Smooth muscle cell of the brain vasculature (primary cell): ENCODE data around the gene ADAMTS20.
A peak's percentile ranks its signal among the peaks of the same experiment; 100 is the strongest.
"Not testable (repeated sequence)": the region's sequence is repeated elsewhere in the genome, so short reads cannot be mapped to it uniquely, and the experiment has no call there.

ENCODE experiments used
- DNase-seq: peaks from one replicate; pipeline ENCODE4 v3.0.0-alpha.2; 2012; ENCODE audit warnings: low read depth, low spot score

ADAMTS20 gene

GRCh38 chr12:43360001-43360400, 192.0 kb downstream of the ADAMTS20 start:
- DNase-seq: not testable (repeated sequence)

DNA sequence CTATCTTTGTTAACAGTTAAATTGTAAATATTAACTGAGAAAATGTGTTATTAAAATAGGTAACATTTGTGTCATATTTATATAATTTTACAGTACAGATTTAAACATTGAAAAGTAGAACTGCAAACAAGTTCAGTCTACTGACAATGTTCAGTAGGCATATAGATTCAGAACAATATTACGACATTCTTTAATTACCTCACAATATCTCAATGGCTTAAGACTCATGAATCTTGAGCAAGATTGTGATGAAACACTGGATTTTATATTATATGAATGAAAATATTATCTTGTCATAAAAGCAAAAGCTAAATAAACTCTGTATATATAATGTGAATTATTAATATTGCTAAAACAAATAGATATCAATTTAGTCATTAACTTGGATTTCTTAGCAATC, 194.9 kb downstream of the ADAMTS20 start:
- no peak for DNase-seq

DNA sequence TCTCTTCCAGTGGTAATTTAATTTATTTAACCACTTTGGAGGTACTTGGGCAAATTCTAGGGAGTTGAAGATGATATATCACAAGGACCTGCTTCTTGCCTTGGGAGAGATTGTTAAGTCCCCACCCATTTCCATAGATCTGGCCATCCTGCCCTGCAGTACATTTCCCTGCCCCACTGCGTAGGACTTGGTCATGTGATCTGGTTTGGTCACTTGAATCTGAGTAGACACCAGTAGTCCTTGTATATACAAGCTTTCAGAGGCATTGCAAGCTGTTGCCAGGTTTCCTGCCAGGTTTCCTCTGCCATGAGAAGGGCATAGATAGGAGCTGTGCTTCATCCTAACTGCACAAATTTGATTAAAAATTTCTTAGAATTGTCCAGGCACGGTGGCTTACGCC, 200.0 kb downstream of the ADAMTS20 start:
- DNase-seq: no peak

DNA sequence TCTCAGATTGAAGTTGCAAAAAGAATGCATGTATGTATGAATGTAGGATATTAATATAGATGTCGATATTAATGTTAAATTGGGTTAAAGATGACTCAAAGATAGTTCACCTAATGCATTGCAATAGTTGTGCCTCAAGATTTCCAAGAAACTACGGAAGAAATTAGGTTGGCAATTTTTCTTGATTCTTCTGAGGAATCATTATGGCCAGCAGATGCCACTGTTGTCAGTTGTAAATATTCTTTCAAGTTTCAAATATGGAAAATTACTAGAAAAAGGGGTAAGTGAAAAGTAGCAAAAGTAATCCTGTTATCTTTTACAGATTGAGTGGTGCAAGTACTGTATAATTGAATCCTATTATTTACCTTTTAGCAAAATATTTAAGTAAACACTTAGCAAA, 202.1 kb downstream of the ADAMTS20 start:
- no peak for DNase-seq

- no peak for DNase-seq
These were observed 203.8 kb downstream of the ADAMTS20 start for GRCh38 chr12:43348221-43348620.

DNA sequence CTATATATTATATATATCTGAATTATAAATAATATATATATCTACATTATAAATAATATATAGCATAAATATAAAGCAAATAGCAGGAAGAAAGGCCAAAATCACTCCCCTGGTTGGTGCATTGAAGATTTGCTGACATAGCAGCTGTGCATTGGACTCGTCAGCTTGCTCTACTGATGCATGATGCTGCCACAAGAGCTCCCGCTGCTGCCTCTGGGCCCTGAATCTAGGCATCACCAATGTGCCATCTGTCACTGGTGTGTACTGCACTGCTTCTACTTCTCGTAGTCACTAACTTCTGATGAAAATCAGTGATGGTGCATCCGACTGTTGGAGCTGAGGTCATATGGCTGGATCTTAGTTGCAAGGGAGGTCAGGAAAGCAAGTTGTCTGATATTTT, 205.0 kb downstream of the ADAMTS20 start:
- no peak for DNase-seq

DNA sequence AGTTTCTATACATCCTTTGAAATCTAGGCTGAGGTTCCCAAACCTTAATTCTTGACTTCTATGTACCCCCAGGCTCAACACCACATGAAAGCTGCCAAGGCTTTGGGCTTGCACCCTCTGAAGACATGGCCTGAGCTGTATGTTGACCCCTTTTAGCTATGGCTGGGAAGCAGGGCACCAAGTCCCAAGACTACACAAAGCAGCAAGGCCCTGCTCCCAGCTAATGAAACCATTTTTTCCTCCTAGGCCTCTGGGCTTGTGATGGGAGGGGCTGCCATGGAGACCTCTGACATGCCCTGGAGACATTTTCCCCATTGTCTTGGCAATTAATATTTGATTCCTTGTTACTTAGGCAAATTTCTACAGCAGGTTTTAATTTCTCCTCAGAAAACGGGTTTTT, 207.0 kb downstream of the ADAMTS20 start:
- no peak for DNase-seq

DNA sequence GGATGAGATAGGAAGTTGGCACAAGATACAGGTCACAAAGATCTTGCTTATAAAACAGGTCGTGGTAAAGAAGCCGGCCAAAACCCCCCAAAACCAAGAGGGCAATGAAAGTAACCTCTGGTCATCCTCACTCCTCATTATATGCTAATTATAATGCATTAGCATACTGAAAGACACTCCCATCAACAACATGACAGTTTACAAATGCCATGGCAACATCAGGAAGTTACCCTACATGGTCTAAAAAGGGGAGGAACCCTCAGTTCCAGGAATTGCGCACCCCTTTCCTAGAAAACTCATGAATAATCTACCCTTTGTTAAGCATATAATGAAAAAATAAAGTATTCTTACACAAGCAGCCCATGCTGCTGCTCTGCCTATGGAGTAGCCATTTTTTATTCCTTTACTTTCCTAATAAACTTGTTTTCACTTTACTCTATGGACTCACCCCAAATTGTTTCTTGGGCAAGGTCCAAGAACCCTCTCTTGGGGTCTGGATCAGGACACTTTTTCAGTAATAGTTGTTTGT, 210.2 kb downstream of the ADAMTS20 start:
- DNase-seq: not testable (repeated sequence)

DNA sequence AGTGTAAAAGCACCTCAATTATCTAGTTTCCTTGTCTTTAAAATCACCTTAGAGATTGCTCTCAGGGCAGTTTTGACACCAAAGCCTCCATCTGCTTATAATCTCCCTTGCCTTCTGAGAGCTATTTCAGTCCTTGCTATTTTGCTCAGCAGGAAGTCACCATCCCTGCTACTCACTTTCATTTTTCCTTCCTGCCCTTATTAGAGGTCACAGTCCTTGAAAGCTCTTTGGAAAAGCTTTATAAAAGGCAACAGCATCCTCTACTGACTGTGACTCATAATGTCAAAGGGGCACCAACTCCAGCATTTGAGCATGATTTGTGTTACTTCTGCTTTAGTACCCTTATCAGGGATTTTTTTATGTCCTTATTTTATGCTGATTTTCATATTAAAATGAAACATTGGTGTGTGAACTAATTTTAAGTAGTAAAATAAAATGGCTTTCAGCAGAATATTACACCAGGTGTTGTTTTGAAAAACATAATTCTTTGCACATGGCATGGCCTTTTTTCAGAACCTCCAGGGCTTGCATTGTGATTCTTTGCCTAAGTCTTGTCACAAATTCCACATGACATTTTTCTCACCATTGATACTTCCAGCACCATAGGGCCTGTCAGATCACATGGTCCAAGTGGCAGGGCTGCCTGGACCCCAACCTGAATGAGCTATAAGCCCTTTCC, 213.0 kb downstream of the ADAMTS20 start:
- DNase-seq: peak; percentile 80

DNA sequence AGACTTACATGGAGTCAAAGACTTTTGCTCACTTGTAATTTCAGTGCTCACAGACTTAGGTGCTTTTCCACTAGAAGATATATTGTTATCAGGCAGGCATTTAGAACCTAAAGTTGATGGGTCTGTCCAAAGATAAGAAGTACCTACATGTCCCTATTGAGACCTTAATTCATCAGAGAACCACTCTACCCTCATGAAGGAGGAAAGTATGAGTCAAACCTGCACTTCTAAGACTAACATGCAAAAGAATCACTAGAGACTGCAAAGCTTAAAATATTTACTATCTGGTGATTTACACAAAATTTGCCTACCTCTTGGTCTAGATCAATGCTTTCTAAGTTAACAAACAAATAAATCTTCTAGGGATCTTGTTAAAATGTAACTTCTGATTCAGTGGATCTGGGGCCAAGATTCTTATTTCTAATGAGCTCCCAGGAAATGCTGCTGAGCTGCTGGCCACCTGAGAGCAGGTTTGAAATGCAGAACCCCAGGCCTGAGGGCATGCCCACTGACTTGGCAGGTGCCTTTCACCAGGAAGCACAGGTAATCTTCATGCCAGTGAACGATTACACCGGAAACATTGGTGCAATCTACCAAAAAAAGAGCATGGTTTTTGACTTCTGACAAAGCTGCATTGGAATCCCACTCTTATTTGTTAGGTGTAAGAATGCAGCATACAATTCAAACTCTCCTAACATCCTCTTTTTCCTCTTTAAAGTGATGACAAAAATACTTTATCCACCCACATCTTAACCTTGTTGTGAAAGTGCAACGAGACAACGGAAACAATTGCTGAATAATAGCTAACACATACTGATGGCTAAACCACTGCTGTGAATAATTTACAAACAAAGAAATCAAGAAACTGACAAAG, 214.2 kb downstream of the ADAMTS20 start:
- DNase-seq: no peak

GRCh38 chr12:43336962-43337555, 214.9 kb downstream of the ADAMTS20 start:
- peak; percentile 31 for DNase-seq

DNA sequence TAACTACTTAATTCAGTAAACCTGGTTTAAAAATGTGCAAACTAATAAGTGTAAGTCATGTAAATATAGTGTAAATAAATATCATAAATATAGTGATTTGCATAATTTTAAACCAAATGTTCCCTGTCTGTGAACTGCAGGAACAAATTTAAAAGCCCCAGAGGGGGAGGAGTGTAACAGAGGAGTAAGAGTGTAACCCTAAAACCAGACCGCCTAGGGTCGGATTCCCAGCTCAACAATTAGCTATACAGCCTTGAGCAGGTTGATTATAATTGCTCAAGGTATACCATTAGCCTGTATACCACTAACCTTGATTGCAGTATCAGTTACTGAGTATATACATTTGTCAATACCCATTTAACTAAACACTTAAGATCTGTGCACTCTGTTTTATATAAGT, 218.4 kb downstream of the ADAMTS20 start:
- no peak for DNase-seq

- DNase-seq: no peak
These were observed 218.9 kb downstream of the ADAMTS20 start for GRCh38 chr12:43332977-43333640.

DNA sequence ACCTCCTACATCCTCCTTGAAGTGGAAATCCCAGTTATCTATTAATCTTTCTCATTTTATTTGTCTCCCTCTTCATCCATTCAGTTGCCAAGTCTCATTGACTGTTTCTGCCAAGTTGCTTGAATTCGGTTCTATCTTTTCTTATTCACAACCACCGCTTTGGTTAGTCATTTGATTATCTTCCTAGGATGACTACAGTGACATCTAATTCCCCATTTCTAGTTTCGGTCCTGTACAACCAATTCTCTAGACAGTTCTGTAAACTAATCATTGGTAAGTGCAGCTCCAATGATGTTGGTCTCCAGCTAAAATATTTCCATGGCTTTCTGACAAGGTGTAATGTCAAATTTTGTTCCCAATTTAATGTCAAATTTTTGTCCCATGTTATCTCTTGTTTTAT, 220.1 kb downstream of the ADAMTS20 start:
- DNase-seq: no peak

DNA sequence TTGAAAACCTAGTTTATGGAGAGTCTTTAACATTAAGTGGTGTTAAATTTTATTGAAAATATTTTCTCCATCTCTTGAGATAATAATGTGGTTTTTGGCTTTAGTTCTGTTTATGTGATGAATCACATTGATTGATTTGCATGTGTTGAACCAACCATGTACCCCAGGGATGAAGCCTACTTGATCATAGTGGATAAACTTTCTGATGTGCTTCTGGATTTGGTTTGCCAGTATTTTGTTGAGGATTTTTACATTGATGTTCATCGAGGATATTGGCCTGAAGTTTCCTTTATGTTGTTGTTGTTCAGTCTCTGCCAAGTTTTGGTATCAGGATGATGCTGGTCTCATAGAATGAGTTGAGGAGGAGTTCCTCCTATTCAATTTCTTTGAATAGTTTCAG, 222.6 kb downstream of the ADAMTS20 start:
- no peak for DNase-seq

- no peak for DNase-seq
These were observed 226.2 kb downstream of the ADAMTS20 start for GRCh38 chr12:43325786-43326185.

GRCh38 chr12:43320281-43320680, 231.7 kb downstream of the ADAMTS20 start:
- no peak for DNase-seq

- DNase-seq: no peak
These were observed 234.0 kb downstream of the ADAMTS20 start for GRCh38 chr12:43318021-43318420.

DNA sequence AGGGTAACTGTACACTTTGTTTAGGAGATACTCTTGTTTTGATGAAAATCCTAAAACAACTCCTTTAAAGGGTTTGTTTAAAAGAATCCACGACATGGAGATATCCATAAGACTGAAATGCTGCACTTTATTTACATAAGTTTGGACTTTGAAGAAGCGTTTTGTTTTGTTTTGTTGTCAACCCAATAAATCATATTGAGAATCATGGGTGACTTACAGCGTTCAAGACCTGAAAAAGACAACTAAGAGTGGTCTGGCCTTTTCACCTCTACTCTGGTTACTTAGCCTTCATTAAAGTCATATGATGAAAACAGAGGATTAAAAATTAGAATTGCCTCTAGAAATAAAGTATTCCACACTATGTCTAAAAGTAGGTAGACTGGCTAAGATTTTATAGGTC, 234.8 kb downstream of the ADAMTS20 start:
- no peak for DNase-seq

DNA sequence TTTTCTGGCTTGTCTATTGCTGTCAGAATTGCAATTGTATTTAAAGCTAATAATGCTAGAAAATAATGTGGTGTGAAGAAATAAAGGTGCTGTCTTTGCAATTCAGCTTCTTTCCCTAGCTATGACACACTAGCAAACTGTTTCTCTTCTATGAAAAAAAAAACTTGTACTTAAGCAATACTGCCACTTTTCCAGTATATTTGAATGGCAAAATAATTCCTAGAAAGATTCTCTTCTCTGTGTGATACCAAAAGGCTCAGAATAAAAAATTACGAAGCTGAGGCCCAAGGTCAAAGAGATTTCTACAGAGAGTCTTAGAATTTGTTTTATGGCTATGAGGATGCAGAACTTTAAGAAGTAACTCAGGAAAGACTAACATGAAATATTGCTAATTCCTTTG, 235.5 kb downstream of the ADAMTS20 start:
- no peak for DNase-seq

DNA sequence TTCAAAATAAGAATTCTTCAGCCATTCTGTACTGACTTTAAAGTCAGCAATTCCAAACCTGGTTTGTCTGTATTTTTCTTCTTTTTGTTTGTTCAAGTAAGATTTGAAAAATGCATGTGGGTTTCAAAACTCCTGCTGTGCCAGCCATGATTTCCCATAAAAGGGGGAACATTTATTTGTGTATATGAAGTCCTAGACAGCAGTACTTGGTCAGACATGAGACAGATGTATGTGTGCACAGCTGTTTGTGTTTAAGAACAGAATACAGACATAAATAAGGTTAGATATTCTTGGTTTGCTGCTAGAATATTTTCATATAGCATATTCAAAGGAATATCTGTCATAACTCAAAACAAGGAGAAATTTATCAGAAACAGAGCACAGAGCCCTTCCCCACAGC, 236.0 kb downstream of the ADAMTS20 start:
- DNase-seq: peak; percentile 90

- no peak for DNase-seq
These were observed 239.0 kb downstream of the ADAMTS20 start for GRCh38 chr12:43312991-43313505.
